Measurements from ENCODE around the gene NTM. TPM values are rescaled to one million over a fixed set of nuclear protein-coding genes. Genes with fewer than 3 reads are reported as not detected.

NTM gene
- polyA plus RNA-seq, 1 donor (not counting 4 experiments of a cell fraction or from before 2014, with no cell fraction given) = 47.9 TPM

DNA sequence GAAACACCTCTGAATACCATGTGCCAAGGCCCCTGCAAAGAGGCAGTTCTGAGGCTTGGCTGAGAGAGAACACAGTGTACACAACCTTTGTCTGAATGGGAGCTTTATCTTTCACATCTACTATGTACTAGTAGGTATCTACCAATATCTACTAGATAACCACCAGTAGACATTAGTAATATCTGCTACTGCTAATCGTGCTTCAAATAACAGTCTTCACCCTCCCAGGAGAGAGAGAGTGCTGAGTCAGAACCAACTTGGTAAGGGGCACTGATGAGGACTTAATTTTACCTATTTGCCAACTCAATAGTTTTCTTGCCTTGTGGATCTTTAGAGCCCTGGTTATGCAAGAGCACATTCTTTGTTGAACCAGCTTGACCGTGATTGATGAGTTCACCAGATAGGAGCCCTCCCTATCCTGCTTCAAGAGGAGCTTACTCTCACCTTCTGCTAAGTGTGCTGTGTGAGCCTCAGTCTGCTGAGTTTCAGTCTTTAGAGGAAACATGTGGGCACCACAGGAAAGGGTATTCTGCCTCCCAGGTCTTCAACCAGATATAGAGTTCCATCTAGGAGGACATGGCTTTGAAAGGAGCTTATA, 967.5 kb downstream of the NTM start:
- Histone ChIP-seq H4K20me1 (ENCODE audit: control insufficient read depth, extremely low read depth, insufficient read depth, low read length) (no peaks in the 10 kb centered on the region), H3K27ac (ENCODE audit: control insufficient read depth, insufficient read depth, low read length) (no peak overlapping the region), H3K9ac (ENCODE audit: control insufficient read depth, extremely low read depth, insufficient read depth, low read length) (no peak overlapping the region), H3K9me1 (ENCODE audit: control insufficient read depth, extremely low read depth, insufficient read depth, low read length) (no peaks in the 10 kb centered on the region), H3K4me3 (ENCODE audit: control insufficient read depth in 2 of 3, extremely low read depth in 1 of 3, insufficient read depth in 2 of 3, low read depth in 1 of 3, low read length in 3 of 3) (no peak overlapping the region), H3K4me2 (ENCODE audit: control insufficient read depth, extremely low read depth, insufficient read depth, low read depth, low read length) (no peak overlapping the region), H2AFZ (ENCODE audit: control insufficient read depth, low read length) (no peak overlapping the region), H3K36me3 (ENCODE audit: control insufficient read depth in 2 of 2, extremely low read depth in 1 of 2, insufficient read depth in 2 of 2, low read length in 2 of 2) (no peaks in the 10 kb centered on the region), H3K79me2 (ENCODE audit: control insufficient read depth, insufficient read depth, low read length) (no peaks in the 10 kb centered on the region), H3K4me1 (ENCODE audit: control insufficient read depth, extremely low read depth, insufficient read depth, low read length) (no peaks in the 10 kb centered on the region), H3K9me3 (ENCODE audit: control insufficient read depth, low read depth, low read length) (peaks cover 2% of the 10 kb centered on the region), H3K27me3 (ENCODE audit: control insufficient read depth, extremely low read depth, insufficient read depth, low read length) (no peaks in the 10 kb centered on the region)
- TF ChIP-seq EZH2 (IDR thresholded peaks at IDR 0.05; ENCODE audit: low read length) = no peak
- TF ChIP-seq, protein P1, sequence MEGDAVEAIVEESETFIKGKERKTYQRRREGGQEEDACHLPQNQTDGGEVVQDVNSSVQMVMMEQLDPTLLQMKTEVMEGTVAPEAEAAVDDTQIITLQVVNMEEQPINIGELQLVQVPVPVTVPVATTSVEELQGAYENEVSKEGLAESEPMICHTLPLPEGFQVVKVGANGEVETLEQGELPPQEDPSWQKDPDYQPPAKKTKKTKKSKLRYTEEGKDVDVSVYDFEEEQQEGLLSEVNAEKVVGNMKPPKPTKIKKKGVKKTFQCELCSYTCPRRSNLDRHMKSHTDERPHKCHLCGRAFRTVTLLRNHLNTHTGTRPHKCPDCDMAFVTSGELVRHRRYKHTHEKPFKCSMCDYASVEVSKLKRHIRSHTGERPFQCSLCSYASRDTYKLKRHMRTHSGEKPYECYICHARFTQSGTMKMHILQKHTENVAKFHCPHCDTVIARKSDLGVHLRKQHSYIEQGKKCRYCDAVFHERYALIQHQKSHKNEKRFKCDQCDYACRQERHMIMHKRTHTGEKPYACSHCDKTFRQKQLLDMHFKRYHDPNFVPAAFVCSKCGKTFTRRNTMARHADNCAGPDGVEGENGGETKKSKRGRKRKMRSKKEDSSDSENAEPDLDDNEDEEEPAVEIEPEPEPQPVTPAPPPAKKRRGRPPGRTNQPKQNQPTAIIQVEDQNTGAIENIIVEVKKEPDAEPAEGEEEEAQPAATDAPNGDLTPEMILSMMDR (optimal IDR thresholded peaks at IDR 0.05 in 1 of 3, IDR thresholded peaks at IDR 0.05 in 1 of 3, conservative IDR thresholded peaks at IDR 0.05 in 1 of 3; ENCODE audit: extremely low read depth in 1 of 3, insufficient read depth in 2 of 3, low read length in 3 of 3) = no peak
- dilution Hi-C loops (cut with MboI; ENCODE audit: extremely low pct_ligation_motif_present, low sequenced_read_pairs) = no loop called here
- FAIRE-seq (no peak), DNase-seq (ENCODE audit: low read depth, low spot score) (no peak)

GRCh38 chr11:132342408-132342807, 972.0 kb downstream of the NTM start:
- Histone ChIP-seq H3K4me1 (ENCODE audit: control insufficient read depth, extremely low read depth, insufficient read depth, low read length) (no peaks in the 10 kb centered on the region), H3K4me3 (ENCODE audit: control insufficient read depth in 2 of 3, extremely low read depth in 1 of 3, insufficient read depth in 2 of 3, low read depth in 1 of 3, low read length in 3 of 3) (no peak overlapping the region), H2AFZ (ENCODE audit: control insufficient read depth, low read length) (no peak overlapping the region), H3K9me1 (ENCODE audit: control insufficient read depth, extremely low read depth, insufficient read depth, low read length) (no peaks in the 10 kb centered on the region), H3K4me2 (ENCODE audit: control insufficient read depth, extremely low read depth, insufficient read depth, low read depth, low read length) (no peak overlapping the region), H3K36me3 (ENCODE audit: control insufficient read depth in 2 of 2, extremely low read depth in 1 of 2, insufficient read depth in 2 of 2, low read length in 2 of 2) (no peaks in the 10 kb centered on the region), H3K27me3 (ENCODE audit: control insufficient read depth, extremely low read depth, insufficient read depth, low read length) (no peaks in the 10 kb centered on the region), H3K9me3 (ENCODE audit: control insufficient read depth, low read depth, low read length) (no peaks in the 10 kb centered on the region), H3K9ac (ENCODE audit: control insufficient read depth, extremely low read depth, insufficient read depth, low read length) (no peak overlapping the region), H4K20me1 (ENCODE audit: control insufficient read depth, extremely low read depth, insufficient read depth, low read length) (no peaks in the 10 kb centered on the region), H3K79me2 (ENCODE audit: control insufficient read depth, insufficient read depth, low read length) (no peaks in the 10 kb centered on the region), H3K27ac (ENCODE audit: control insufficient read depth, insufficient read depth, low read length) (no peak overlapping the region)
- DNase-seq (ENCODE audit: low read depth, low spot score) (no peak), FAIRE-seq (no peak)
- dilution Hi-C loops (cut with MboI; ENCODE audit: extremely low pct_ligation_motif_present, low sequenced_read_pairs) = no loop called here
- TF ChIP-seq, protein P1 (optimal IDR thresholded peaks at IDR 0.05 in 1 of 3, IDR thresholded peaks at IDR 0.05 in 1 of 3, conservative IDR thresholded peaks at IDR 0.05 in 1 of 3; ENCODE audit: extremely low read depth in 1 of 3, insufficient read depth in 2 of 3, low read length in 3 of 3) = no peak
